H9 (cell line): Measurements from ENCODE around the gene E4F1. TPM values are rescaled to one million over a fixed set of nuclear protein-coding genes. Genes with fewer than 3 reads are reported as not detected.

Source experiments
- DNase-seq: peaks from one replicate; pipeline ENCODE4 v3.0.0-alpha.2; 2017
- H2AFZ ChIP-seq: one replicate; pipeline ENCODE4 v1.6.1; 2013; ENCODE audit warnings: mild to moderate bottlenecking, low read length, control low read depth, moderate library complexity
- H2AK5ac ChIP-seq: 2 replicates; pipeline ENCODE4 v1.6.1; 2013; ENCODE audit warnings: low read length, control low read depth, mixed read lengths; ENCODE audit not compliant: insufficient read length
- H2BK120ac ChIP-seq: one replicate; pipeline ENCODE4 v1.6.1; 2013; ENCODE audit warnings: low read depth, mild to moderate bottlenecking, low read length, control low read depth, inconsistent platforms; ENCODE audit not compliant: poor library complexity, severe bottlenecking
- H2BK12ac ChIP-seq: 2 replicates; pipeline ENCODE4 v1.6.1; 2013; ENCODE audit warnings: low read length, control low read depth, mixed read lengths, low read depth; ENCODE audit not compliant: insufficient read length
- H2BK15ac ChIP-seq: 2 replicates; pipeline ENCODE4 v1.6.1; 2013; ENCODE audit warnings: low read depth, low read length, control low read depth
- H2BK20ac ChIP-seq: one replicate; pipeline ENCODE4 v1.6.1; 2013; ENCODE audit warnings: low read depth, mild to moderate bottlenecking, low read length, control low read depth, inconsistent platforms; ENCODE audit not compliant: poor library complexity, severe bottlenecking
- H2BK5ac ChIP-seq: 2 replicates; pipeline ENCODE4 v1.6.1; 2013; ENCODE audit warnings: low read length, control low read depth, mixed read lengths; ENCODE audit not compliant: insufficient read length
- H3K14ac ChIP-seq: 2 replicates; pipeline ENCODE4 v1.6.1; 2013; ENCODE audit warnings: low read length, control low read depth; ENCODE audit not compliant: insufficient read depth
- H3K18ac ChIP-seq: 2 replicates; pipeline ENCODE4 v1.6.1; 2013; ENCODE audit warnings: low read depth, mild to moderate bottlenecking, mixed read lengths, low read length, control low read depth; ENCODE audit not compliant: insufficient read length
- H3K23ac ChIP-seq: 2 replicates; pipeline ENCODE4 v1.6.1; 2013; ENCODE audit warnings: low read length, control low read depth, mixed read lengths, low read depth; ENCODE audit not compliant: insufficient read length
- H3K23me2 ChIP-seq: 2 replicates; pipeline ENCODE4 v1.6.1; 2013; ENCODE audit warnings: low read depth, mild to moderate bottlenecking, mixed read lengths, low read length, control low read depth; ENCODE audit not compliant: insufficient read length, poor library complexity, severe bottlenecking
- H3K27ac ChIP-seq: 2 replicates; pipeline ENCODE4 v1.5.1; 2013; ENCODE audit warnings: low read length, control low read depth, mixed read lengths, low read depth; ENCODE audit not compliant: insufficient read length
- H3K27me3 ChIP-seq: 2 replicates; pipeline ENCODE4 v1.6.1; 2013; ENCODE audit warnings: low read length, control low read depth, inconsistent platforms; ENCODE audit not compliant: insufficient read depth
- H3K4ac ChIP-seq: 2 replicates; pipeline ENCODE4 v1.6.1; 2013; ENCODE audit warnings: low read depth, mild to moderate bottlenecking, control low read depth, inconsistent platforms, low read length, moderate library complexity
- H3K4me1 ChIP-seq: 2 replicates; pipeline ENCODE4 v1.6.1; 2013; ENCODE audit warnings: low read length, control low read depth, inconsistent platforms; ENCODE audit not compliant: insufficient read depth
- H3K4me2 ChIP-seq: 2 replicates; pipeline ENCODE4 v1.6.1; 2013; ENCODE audit warnings: low read length, control low read depth, mixed read lengths; ENCODE audit not compliant: insufficient read length, insufficient read depth
- H3K56ac ChIP-seq: 2 replicates; pipeline ENCODE4 v1.6.1; 2013; ENCODE audit warnings: low read depth, mild to moderate bottlenecking, mixed read lengths, low read length, control low read depth; ENCODE audit not compliant: insufficient read length
- H3K79me1 ChIP-seq: 2 replicates; pipeline ENCODE4 v1.6.1; 2013; ENCODE audit warnings: low read depth, mild to moderate bottlenecking, moderate library complexity, low read length, control low read depth, inconsistent platforms; ENCODE audit not compliant: insufficient read depth, poor library complexity, severe bottlenecking
- H3K79me2 ChIP-seq: 2 replicates; pipeline ENCODE4 v1.6.1; 2013; ENCODE audit warnings: low read length, control low read depth, inconsistent platforms; ENCODE audit not compliant: insufficient read depth
- H3K9ac ChIP-seq: 2 replicates; pipeline ENCODE4 v1.6.1; 2013; ENCODE audit warnings: low read length, control low read depth, mixed read lengths; ENCODE audit not compliant: insufficient read length; ENCODE audit errors: extremely low read depth
- H3K9me3 ChIP-seq: one replicate; pipeline ENCODE4 v1.6.1; 2013; ENCODE audit warnings: low read depth, low read length, inconsistent platforms; ENCODE audit not compliant: control insufficient read depth
- H3T11ph ChIP-seq: one replicate; pipeline ENCODE4 v1.6.1; 2013; ENCODE audit warnings: mild to moderate bottlenecking, low read length, control low read depth, inconsistent platforms
- H4K20me1 ChIP-seq: one replicate; pipeline ENCODE4 v1.6.1; 2013; ENCODE audit not compliant: control insufficient read depth, insufficient read length, insufficient read depth
- H4K5ac ChIP-seq: 2 replicates; pipeline ENCODE4 v1.6.1; 2013; ENCODE audit warnings: low read depth, mild to moderate bottlenecking, mixed read lengths, low read length, control low read depth; ENCODE audit not compliant: insufficient read length
- H4K8ac ChIP-seq: replicated peaks from 2 replicates; pipeline ENCODE4 v1.6.1; 2013; ENCODE audit warnings: low read length, control low read depth, mixed read lengths, low read depth; ENCODE audit not compliant: insufficient read length
- H4K91ac ChIP-seq: 2 replicates; pipeline ENCODE4 v1.6.1; 2013; ENCODE audit warnings: low read depth, mild to moderate bottlenecking, moderate library complexity, mixed read lengths, low read length, control low read depth; ENCODE audit not compliant: insufficient read length
- H3K27ac Mint-ChIP-seq, 3 experiments: 2 replicates in 2 of 3; 3 replicates in 1 of 3; pipeline ENCODE4 v1.8.0; 2020 to 2021; ENCODE audit warnings: mixed read lengths in 3 of 3, mild to moderate bottlenecking in 1 of 3, moderate library complexity in 1 of 3
- H3K27me3 Mint-ChIP-seq: 2 replicates; pipeline ENCODE4 v1.8.0; 2021; ENCODE audit warnings: low read depth, mild to moderate bottlenecking, moderate library complexity, mixed read lengths
- H3K36me3 Mint-ChIP-seq, 3 experiments: 2 replicates in 2 of 3; 3 replicates in 1 of 3; pipeline ENCODE4 v1.8.0; 2020 to 2021; ENCODE audit warnings: low read depth in 3 of 3, mixed read lengths in 3 of 3; ENCODE audit not compliant: insufficient read depth in 1 of 3
- H3K4me1 Mint-ChIP-seq, 2 experiments: 2 replicates each; pipeline ENCODE4 v1.8.0; 2020; ENCODE audit warnings: mixed read lengths in 2 of 2
- H3K4me3 Mint-ChIP-seq, 2 experiments: 2 replicates in 1 of 2; 3 replicates in 1 of 2; pipeline ENCODE4 v1.8.0; 2020 to 2021; ENCODE audit warnings: mild to moderate bottlenecking in 2 of 2, mixed read lengths in 2 of 2, moderate library complexity in 1 of 2
- H3K9me3 Mint-ChIP-seq, 2 experiments: 2 replicates in 1 of 2; 3 replicates in 1 of 2; pipeline ENCODE4 v1.8.0; 2020; ENCODE audit warnings: mild to moderate bottlenecking in 2 of 2, mixed read lengths in 2 of 2, moderate library complexity in 1 of 2
- WGBS: extraction: QIAGEN DNeasy Blood & Tissue Kit; methylation state at CpG from one replicate; pipeline ENCODE4 v1.1.7; 2013; ENCODE audit warnings: missing lambda C conversion rate, low lambda C conversion rate, mixed read lengths; ENCODE audit not compliant: insufficient read length; ENCODE audit errors: extremely low coverage; 5-methylcytosine and 5-hydroxymethylcytosine counted together
- total RNA-seq: library from RNA; stranded (reverse); gene quantifications from 2 replicates; pipeline ENCODE4 v1.2.1, GENCODE V29; 2021
- TF ChIP-seq, protein P1 (sequence below): fragments of 200-600 bp; sonication (generic); conservative IDR thresholded peaks from 3 replicates; pipeline ENCODE4 v1.8.0; 2021; ENCODE audit warnings: antibody characterized with exemption, mild to moderate bottlenecking

Gene E4F1
- total RNA-seq, 1 experiment from 2014 or later, result 35.9 TPM

DNA sequence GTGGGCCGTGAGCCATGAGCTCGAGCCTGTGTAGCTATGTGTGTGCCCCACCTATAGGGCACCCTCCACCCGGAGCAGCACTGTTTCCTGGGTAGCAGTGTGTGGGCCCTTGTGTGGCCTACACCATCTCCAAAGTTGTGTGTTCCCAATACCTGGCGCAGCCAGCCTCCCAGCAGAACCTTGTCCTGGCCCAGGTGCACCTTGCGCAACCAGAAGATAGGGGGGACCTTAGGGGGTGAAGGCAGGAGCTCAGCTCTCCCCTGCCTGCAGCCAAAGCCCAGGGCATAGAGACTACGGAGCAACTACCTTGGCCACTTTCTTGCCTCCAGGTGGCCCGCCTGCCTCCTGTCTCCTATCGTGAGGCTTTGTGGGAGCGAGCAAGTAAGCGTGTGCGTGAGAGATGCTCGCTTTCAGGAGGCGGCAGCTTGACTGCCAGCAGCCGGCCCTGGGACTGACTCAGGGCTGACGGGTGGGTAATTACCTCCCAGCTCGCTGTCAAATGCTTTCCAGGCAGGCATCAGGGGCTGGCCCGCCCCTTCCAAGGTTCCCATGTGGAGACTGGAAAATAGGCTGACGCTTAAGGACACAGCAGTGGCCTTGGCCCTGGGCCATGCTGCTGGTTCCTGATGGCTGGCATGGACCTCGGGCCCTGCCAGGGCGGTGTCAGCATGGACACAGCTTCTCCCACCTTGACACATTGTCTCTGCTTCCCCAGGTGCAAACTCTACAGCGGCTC, 48.8 kb upstream of the E4F1 start:
- Mint-ChIP-seq H3K27me3 (no peaks in the 10 kb centered on the region), H3K9me3 (no peaks in the 10 kb centered on the region), H3K27ac (no peak overlapping the region), H3K36me3 (peaks cover 11 to 44% (median 41%) of the 10 kb centered on the region in 3 experiments), H3K4me3 (no peak overlapping the region), H3K4me1 (no peaks in the 10 kb centered on the region)
- Histone ChIP-seq H3K79me1 (no peaks in the 10 kb centered on the region), H3K27me3 (no peaks in the 10 kb centered on the region), H3K27ac (no peak overlapping the region), H2AK5ac (no peak overlapping the region), H4K8ac (no peak overlapping the region), H2BK20ac (no peak overlapping the region), H3K23ac (no peak overlapping the region), H2AFZ (no peak overlapping the region), H3K18ac (no peak overlapping the region), H3K9ac (no peak overlapping the region), H3K4ac (no peak overlapping the region), H4K20me1 (no peaks in the 10 kb centered on the region), H3K23me2 (peaks cover 4% of the 10 kb centered on the region), H3K79me2 (no peaks in the 10 kb centered on the region), H4K91ac (no peak overlapping the region), H2BK12ac (no peak overlapping the region), H3K4me2 (no peak overlapping the region), H3K56ac (no peak overlapping the region), H3K14ac (no peak overlapping the region), H3K4me1 (no peaks in the 10 kb centered on the region), H2BK120ac (no peak overlapping the region), H2BK15ac (no peak overlapping the region), H4K5ac (no peak overlapping the region), H3K9me3 (no peaks in the 10 kb centered on the region), H3T11ph (no peak overlapping the region), H2BK5ac (no peak overlapping the region)
- no peak for DNase-seq
- no CpG with 5 or more reads among the region's 21 CpGs for WGBS
- TF ChIP-seq, protein P1, sequence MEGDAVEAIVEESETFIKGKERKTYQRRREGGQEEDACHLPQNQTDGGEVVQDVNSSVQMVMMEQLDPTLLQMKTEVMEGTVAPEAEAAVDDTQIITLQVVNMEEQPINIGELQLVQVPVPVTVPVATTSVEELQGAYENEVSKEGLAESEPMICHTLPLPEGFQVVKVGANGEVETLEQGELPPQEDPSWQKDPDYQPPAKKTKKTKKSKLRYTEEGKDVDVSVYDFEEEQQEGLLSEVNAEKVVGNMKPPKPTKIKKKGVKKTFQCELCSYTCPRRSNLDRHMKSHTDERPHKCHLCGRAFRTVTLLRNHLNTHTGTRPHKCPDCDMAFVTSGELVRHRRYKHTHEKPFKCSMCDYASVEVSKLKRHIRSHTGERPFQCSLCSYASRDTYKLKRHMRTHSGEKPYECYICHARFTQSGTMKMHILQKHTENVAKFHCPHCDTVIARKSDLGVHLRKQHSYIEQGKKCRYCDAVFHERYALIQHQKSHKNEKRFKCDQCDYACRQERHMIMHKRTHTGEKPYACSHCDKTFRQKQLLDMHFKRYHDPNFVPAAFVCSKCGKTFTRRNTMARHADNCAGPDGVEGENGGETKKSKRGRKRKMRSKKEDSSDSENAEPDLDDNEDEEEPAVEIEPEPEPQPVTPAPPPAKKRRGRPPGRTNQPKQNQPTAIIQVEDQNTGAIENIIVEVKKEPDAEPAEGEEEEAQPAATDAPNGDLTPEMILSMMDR, result no peak
